GM12891 (cell line): ENCODE data around the gene NECTIN1.

ENCODE experiments used
- POLR2A ChIP-seq: IDR thresholded peaks from 2 replicates; pipeline ENCODE4 v1.6.1; 2011; ENCODE audit warnings: low read depth, low read length, control low read depth
- POLR2AphosphoS5 ChIP-seq: IDR thresholded peaks from 2 replicates; pipeline ENCODE4 v1.6.1; 2011; ENCODE audit warnings: low read depth, low read length, control low read depth
- SPI1 ChIP-seq: IDR thresholded peaks from 2 replicates; pipeline ENCODE4 v1.6.1; 2011; ENCODE audit warnings: low read depth, low read length, control low read depth

- no peak for TF ChIP-seq POLR2AphosphoS5
- no peak for TF ChIP-seq POLR2A
- no peak for TF ChIP-seq SPI1
Observed at GRCh38 chr11:119624102-119624615, 104.8 kb downstream of the NECTIN1 start.
